ENCODE measurements around the gene STK32C.
"Not testable (repeated sequence)": the region's sequence is repeated elsewhere in the genome, so short reads cannot be mapped to it uniquely, and the experiment has no call there.

STK32C gene

DNA sequence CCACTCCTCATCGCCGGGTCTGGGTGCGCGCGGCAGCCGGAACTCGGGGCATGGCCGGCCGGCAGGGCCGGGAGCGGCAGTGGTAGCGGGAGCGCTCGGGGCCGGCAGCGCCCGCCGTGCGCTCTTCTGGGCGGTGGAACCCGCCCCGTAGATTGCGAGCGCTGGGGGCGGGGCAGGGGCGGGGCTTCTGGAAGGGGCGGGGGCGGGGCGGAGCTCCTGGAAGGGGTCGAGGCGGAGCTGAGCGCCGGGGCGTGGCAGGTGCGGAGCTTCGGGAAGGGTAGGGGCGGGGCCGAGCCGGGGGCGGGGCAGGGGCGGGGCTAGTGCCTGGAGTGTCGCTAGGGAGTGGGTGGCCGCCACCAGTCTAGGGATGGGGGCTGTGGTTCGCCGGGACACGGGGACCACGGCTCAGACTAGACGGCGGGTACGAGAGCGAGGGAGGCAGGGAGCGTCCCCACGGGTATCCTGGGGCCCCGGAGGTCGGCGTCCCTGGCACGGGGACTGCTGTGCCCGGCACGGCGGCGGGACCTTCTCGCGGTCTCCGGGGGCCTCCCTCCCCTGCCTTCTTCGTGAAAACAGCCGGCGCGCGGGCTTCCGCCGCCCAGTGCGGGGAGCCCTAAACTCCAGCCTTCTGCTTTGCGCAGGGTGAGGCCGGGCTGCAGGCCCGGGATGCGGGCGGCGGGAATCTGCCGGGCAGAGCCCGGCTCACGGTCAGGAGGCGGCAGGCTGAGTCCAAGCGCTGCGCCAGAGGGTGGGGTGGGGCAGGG lies at the start of gene STK32C:
TSS of gene STK32C (minus strand) at position 128 of the 764 bp plus-strand sequence. CDS start at position 11, 117 bp downstream.
- Histone ChIP-seq H4K20me1 (peaks cover 44% of the 10 kb centered on the region), H3K9ac (peak within 1 kb of the TSS; percentile 72), H3K9me3 (peaks cover 17% of the 10 kb centered on the region), H3K4me1 (peaks cover 61% of the 10 kb centered on the region), H3K4me3 (peak within 1 kb of the TSS; percentile 81), H3K27me3 (peaks cover 45% of the 10 kb centered on the region), H3K36me3 (0 out of 2 replicates have a peak, but pooled peaks cover 6% of the 10 kb centered on the region), H3K27ac (peak within 1 kb of the TSS; percentile 57), H3K4me2 (peak within 1 kb of the TSS; percentile 99)
- no peak for TF ChIP-seq Cebpa-rat (IDR thresholded peaks at IDR 0.05)

DNA sequence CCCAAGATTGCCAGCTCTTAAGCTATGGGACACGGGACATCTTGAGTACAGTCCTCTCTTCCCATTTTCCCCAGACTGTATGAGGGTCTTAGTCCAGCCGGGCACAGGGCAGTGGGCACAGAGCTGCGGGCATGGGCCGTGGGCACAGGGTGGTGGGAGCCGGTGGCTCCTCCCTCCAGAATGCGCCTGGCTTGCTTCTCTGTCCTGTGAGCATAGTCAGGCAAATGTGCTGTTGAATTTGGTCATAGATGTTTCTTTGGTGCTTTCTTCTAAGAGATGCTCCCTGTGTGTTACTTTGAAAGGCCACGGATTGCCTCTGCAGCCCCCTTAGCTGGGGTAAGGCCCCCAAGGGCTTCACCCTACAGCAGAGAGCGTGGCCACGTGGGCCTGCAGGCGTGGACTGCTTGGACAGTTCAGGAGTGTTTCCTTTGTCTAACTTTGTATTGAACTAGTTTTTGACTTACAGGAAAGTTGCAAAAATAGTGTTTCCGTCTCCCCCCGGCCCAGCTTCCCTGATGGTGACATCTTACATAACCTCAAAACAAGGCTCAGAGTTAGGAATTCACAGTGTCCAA lies 49.0 kb upstream of the STK32C start:
- H3K36me3 ChIP-seq: no peaks in the 10 kb centered on the region
- H3K9ac ChIP-seq: no peak overlapping the region
- no peaks in the 10 kb centered on the region for H4K20me1 ChIP-seq
- TF ChIP-seq Cebpa-rat (IDR thresholded peaks at IDR 0.05): no peak
- no peak overlapping the region for H3K4me3 ChIP-seq
- no peak overlapping the region for H3K4me2 ChIP-seq
- H3K27me3 ChIP-seq: no peaks in the 10 kb centered on the region
- H3K27ac ChIP-seq: no peak overlapping the region
- H3K9me3 ChIP-seq: no peaks in the 10 kb centered on the region
- peaks cover 32% of the 10 kb centered on the region; the same call in 1 of the 2 replicates for H3K4me1 ChIP-seq

DNA sequence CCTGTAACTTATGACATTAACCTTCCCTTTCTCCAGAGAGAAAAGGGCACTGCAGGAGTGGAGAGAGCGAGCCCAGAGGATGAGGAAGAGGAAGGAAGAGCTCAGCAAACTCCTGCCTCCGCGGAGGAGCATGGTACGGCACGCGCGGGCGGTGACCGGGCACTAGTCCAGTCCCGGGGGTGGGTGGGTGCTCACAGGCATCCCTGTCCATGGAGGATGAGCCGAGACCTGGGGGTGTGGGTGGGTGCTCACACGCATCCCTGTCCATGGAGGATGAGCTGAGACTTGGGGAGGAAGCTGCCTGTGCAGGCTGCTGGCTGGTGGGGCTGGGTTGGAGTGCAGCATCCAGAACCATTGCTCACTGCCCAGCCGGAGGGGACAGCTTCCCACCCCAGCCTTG lies 48.0 kb upstream of the STK32C start:
- no peaks in the 10 kb centered on the region for H3K27me3 ChIP-seq
- H4K20me1 ChIP-seq: no peaks in the 10 kb centered on the region
- H3K4me1 ChIP-seq: peaks cover 32% of the 10 kb centered on the region; the same call in 1 of the 2 replicates
- no peaks in the 10 kb centered on the region for H3K9me3 ChIP-seq
- no peak overlapping the region for H3K4me3 ChIP-seq
- H3K27ac ChIP-seq: no peak overlapping the region
- peak overlapping the region; percentile 5; the same call in 1 of the 2 replicates for H3K4me2 ChIP-seq
- no peak overlapping the region for H3K9ac ChIP-seq
- no peak for TF ChIP-seq Cebpa-rat (IDR thresholded peaks at IDR 0.05)
- no peaks in the 10 kb centered on the region for H3K36me3 ChIP-seq

DNA sequence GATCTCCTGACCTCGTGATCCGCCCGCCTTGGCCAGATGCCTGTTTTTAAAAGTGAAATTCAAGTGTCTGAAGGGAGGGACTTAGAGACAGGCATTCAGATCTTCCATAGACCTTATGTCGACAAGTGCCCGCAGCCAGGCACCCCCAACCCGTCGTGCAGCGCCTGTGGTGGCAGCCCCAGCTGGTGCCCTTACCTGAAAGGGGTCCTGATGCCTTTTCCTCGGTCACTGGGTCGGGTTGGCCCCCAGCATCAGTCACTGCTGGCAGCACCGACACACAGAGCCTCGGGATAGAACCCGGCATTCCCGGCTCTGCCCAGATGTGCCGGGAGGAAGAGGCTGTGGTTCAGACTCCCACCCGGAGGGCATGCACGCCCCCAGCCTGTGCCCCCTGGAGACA lies 47.5 kb upstream of the STK32C start:
- H3K36me3 ChIP-seq: no peaks in the 10 kb centered on the region
- no peak overlapping the region for H3K4me3 ChIP-seq
- no peak for TF ChIP-seq Cebpa-rat (IDR thresholded peaks at IDR 0.05)

DNA sequence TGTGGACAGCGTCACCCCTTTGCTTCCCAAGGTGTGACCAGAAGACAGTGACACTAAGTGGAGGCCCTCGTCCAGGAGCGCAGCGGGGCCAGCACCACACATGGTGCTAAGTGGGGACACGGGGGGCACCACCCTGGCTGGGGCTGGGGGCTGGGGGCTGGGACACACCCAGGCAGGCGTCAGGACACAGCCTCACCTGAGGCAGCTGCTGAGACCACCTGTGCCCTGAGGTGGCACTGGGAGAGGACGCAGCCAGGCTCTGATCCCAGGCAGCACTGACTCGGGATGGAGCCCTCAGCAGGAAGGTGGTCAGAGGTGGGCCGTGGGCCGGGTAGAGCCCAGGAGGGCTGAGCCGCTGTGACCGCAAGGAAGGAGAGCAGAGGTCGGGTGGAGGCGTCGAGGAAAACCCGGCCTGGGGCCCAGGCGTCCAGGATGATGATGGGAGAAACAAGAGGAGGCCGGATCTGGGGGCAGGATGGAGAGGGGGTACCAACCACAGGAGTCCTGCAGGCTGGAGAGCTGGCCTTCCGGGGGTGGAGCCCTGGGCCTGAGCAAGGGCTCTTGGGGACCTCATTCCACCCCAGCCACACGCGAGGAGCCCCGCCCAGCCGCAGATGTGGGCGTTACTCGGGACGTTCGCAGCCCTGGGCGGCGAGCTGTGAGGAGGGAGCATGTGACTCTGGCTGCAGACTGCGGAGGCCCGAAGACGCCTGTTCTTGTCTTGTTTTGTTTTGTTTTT lies 46.8 kb upstream of the STK32C start:
- Histone ChIP-seq H3K4me1 (peaks cover 32% of the 10 kb centered on the region; the same call in 1 of the 2 replicates), H3K27me3 (no peaks in the 10 kb centered on the region), H4K20me1 (no peaks in the 10 kb centered on the region), H3K36me3 (no peaks in the 10 kb centered on the region), H3K4me3 (no peak overlapping the region), H3K9me3 (no peaks in the 10 kb centered on the region), H3K9ac (no peak overlapping the region), H3K27ac (no peak overlapping the region), H3K4me2 (peak overlapping the region; percentile 22; the same call in 1 of the 2 replicates)
- no peak for TF ChIP-seq Cebpa-rat (IDR thresholded peaks at IDR 0.05)

More for the DNA sequence above, 47.5 kb upstream of the STK32C start:
- Histone ChIP-seq H4K20me1 (no peaks in the 10 kb centered on the region), H3K4me2 (no peak overlapping the region), H3K9ac (no peak overlapping the region), H3K27me3 (no peaks in the 10 kb centered on the region), H3K27ac (no peak overlapping the region), H3K9me3 (no peaks in the 10 kb centered on the region), H3K4me1 (peaks cover 32% of the 10 kb centered on the region; the same call in 1 of the 2 replicates)

DNA sequence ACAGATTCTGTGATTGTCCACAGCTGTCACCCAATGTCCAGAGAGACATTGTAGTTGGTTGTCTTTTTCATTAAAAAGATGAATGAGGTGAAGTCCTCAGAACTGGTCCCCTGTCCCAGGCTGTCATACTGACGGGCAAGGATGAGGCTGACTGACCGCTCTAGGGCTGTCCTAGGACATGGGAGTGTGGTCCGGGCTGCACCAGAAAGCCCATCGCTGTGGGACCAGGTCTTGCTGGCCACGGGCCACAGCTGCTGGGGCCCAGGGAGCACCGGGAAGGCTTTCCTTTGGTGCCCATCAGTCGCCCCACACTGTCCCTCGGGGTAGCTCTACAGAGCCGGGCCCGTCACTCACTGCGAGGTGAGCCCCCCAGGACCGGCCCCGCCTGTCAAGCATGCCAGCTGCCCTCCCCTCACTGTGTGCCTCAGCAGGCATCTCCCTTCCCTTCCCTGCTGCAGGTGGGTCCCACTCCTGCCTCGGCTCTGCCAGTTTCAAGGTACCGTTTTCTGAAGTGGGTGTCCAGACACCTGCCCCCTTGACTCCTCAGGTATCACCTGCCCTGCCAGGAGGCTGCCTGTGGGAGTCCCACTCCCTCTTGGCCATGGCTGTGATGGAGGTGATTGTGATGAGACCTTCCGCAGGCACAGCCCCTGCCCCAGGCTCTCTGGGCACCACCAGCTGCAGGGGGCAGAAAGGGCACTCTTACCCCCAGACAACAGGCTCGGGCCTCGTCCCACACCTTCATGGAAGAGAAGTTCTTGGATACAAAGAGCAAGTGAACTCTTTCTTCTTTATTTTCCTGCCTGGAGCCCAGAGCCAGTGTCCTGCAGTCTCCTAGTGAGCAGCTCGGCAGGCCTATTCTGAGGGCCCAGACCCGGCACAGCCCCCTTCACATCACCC lies 46.0 kb upstream of the STK32C start:
- Histone ChIP-seq H3K4me3 (no peak overlapping the region), H3K9me3 (no peaks in the 10 kb centered on the region), H3K27me3 (no peaks in the 10 kb centered on the region), H3K36me3 (peaks cover 1% of the 10 kb centered on the region; the same call in 1 of the 2 replicates), H3K4me1 (peaks cover 32% of the 10 kb centered on the region; the same call in 1 of the 2 replicates), H3K4me2 (no peak overlapping the region), H4K20me1 (no peaks in the 10 kb centered on the region), H3K27ac (no peak overlapping the region), H3K9ac (0 out of 2 replicates have a peak overlapping the region, but pooled peaks have one; percentile 5)
- TF ChIP-seq Cebpa-rat (IDR thresholded peaks at IDR 0.05): no peak

DNA sequence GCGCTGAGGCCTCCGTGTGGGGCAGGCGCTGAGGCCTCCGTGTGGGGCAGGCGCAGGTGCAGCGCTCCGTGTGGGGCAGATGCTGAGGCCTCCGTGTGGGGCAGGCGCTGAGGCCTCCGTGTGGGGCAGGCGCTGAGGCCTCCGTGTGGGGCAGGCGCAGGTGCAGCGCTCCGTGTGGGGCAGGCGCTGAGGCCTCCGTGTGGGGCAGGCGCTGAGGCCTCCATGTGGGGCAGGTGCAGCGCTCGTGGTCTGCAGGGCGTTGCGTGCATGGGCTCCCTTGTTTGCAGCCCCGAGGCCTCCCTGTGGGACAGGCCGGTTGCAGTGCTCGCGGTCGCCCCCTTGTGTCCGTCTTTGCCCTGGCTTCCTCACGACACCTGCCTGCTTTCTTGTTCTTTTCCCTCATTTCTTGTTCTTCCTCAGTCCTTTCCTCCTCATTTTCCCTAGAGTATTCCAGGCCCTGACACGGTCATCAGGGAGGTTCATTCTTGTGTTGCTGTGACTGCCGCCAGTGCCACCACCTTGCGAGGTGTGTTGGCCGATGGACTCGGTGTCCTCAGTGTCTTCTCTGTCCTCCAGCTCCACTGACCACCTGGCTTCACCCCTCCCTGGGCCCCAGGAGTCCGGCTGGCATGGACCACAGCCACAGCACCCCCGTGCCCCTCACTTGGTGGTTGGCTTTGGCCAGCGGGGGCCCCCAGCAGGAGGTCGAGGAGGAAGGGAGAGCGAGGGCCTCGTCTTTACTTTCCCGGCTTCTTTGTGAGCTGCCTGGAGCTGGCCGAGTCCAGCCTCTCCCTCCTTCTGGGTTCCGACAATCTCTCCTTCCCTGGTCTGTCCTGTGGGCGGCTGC lies 44.9 kb upstream of the STK32C start:
- H3K27me3 ChIP-seq, H3K36me3 ChIP-seq, H3K27ac ChIP-seq, H3K4me3 ChIP-seq, H3K9me3 ChIP-seq, H4K20me1 ChIP-seq: not testable (repeated sequence)
- H3K4me2 ChIP-seq: peak overlapping the region; percentile 22; the same call in 1 of the 2 replicates
- H3K4me1 ChIP-seq: peaks cover 32% of the 10 kb centered on the region; the same call in 1 of the 2 replicates
- H3K9ac ChIP-seq: 0 out of 2 replicates have a peak overlapping the region, but pooled peaks have one; percentile 5

DNA sequence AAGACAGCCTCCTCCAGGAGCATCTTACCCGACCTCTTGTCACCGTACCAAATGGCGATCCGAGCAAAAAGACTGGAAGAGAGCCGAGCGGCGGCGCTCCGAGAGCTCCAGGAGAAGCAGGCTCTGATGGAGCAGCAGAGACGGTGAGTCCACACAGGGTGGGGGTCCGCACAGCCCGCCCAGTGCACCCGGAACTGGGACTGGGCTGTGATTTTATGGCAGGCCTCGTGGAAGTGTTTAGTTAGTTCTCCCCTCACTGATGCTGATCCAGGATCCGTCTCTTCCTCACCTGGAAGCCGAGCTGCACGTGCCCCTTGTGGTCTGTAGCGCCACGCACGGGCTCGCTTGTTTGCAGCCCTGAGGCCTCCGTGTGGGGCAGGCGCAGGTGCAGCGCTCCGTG lies 43.9 kb upstream of the STK32C start:
- H3K27ac ChIP-seq: no peak overlapping the region
- H3K4me2 ChIP-seq: no peak overlapping the region
- no peak overlapping the region for H3K9ac ChIP-seq
- H3K36me3 ChIP-seq: peaks cover 6% of the 10 kb centered on the region; the same call in 1 of the 2 replicates
- peaks cover 32% of the 10 kb centered on the region; the same call in 1 of the 2 replicates for H3K4me1 ChIP-seq
- H3K27me3 ChIP-seq: no peaks in the 10 kb centered on the region
- no peak for TF ChIP-seq Cebpa-rat (IDR thresholded peaks at IDR 0.05)
- no peaks in the 10 kb centered on the region for H3K9me3 ChIP-seq
- no peaks in the 10 kb centered on the region for H4K20me1 ChIP-seq
- no peak overlapping the region for H3K4me3 ChIP-seq
